ENCODE measurements around the gene KCNMA1.

Gene KCNMA1

DNA sequence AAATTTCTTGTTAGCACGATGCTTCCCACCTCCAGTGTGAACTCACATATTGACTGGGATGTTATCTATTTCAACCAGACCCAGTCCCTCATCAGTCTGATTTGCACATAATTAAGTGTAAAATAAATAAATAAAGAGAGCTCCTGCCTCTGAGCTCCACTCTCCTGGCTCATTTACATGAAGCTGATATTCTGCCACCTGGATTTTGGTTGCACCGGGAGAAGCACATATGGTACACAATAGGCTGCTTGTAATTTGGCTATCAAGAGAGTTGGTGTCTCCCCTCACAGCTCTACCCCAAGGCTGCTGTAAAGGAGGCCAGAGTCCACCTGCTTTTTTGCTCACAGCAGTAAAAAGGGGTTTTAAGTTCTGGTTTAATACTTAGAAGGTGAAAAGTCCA is 610.5 kb downstream of the KCNMA1 start:
- no peak for ATAC-seq
- Mint-ChIP-seq H3K4me3 (no peak overlapping the region), H3K36me3 (no peaks in the 10 kb centered on the region), H3K9me3 (no peaks in the 10 kb centered on the region), H3K27me3 (no peaks in the 10 kb centered on the region), H3K4me1 (no peaks in the 10 kb centered on the region), H3K27ac (no peak overlapping the region)

DNA sequence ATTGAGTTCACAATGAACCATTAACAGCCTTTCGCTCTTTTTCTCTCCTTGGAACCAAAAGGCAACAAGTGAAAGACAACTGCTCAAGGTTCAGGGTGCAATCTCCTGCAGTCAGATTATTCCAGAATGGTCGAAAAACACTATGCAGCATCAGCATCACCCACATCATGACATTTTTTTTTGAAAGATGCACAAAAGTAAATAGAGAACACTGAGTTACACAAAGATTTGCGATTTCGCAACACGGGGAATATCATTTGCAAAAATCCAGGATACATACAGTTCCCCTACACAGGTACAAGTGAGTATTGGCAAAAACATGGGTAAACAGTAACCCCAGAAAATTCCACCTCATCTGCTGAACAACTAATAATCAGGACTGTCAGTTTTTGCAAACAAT is 611.5 kb downstream of the KCNMA1 start:
- H3K27me3 Mint-ChIP-seq: no peaks in the 10 kb centered on the region
- no peaks in the 10 kb centered on the region for H3K4me1 Mint-ChIP-seq
- H3K36me3 Mint-ChIP-seq: no peaks in the 10 kb centered on the region
- no peaks in the 10 kb centered on the region for H3K9me3 Mint-ChIP-seq
- no peak for ATAC-seq
- H3K4me3 Mint-ChIP-seq: no peak overlapping the region
- no peak overlapping the region for H3K27ac Mint-ChIP-seq

GRCh38 chr10:77024461-77024860 is 613.1 kb downstream of the KCNMA1 start:
- no peak overlapping the region for H3K4me3 Mint-ChIP-seq
- no peaks in the 10 kb centered on the region for H3K9me3 Mint-ChIP-seq
- ATAC-seq: no peak
- no peaks in the 10 kb centered on the region for H3K36me3 Mint-ChIP-seq
- no peaks in the 10 kb centered on the region for H3K27me3 Mint-ChIP-seq
- no peaks in the 10 kb centered on the region for H3K4me1 Mint-ChIP-seq
- H3K27ac Mint-ChIP-seq: no peak overlapping the region

- Mint-ChIP-seq H3K36me3 (no peaks in the 10 kb centered on the region), H3K9me3 (no peaks in the 10 kb centered on the region), H3K27ac (no peak overlapping the region), H3K4me3 (no peak overlapping the region), H3K27me3 (no peaks in the 10 kb centered on the region), H3K4me1 (no peaks in the 10 kb centered on the region)
- ATAC-seq: no peak
Measured at GRCh38 chr10:77023396-77023795, 614.2 kb downstream of the KCNMA1 start.

DNA sequence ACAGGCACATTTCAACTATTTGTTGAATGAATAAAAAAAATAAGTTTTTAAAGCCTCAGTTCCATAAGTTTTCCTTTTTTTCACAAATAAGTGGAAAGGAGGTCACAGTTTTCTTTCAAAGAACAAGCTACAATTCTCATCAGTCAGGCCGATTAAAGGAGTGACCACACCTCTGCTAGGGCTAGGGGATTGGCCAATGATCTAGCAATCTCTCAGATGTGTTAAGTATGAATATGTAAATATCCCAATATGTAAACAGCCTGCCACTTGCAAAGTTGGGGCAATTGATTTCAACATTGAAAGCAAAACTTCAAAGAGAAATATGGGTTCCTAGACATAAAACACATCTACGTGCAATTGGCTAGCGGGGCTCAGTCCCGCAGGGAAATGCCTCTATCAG is 614.9 kb downstream of the KCNMA1 start:
- Mint-ChIP-seq H3K36me3 (no peaks in the 10 kb centered on the region), H3K27me3 (no peaks in the 10 kb centered on the region), H3K4me3 (no peak overlapping the region), H3K27ac (no peak overlapping the region), H3K9me3 (no peaks in the 10 kb centered on the region), H3K4me1 (no peaks in the 10 kb centered on the region)
- no peak for ATAC-seq

DNA sequence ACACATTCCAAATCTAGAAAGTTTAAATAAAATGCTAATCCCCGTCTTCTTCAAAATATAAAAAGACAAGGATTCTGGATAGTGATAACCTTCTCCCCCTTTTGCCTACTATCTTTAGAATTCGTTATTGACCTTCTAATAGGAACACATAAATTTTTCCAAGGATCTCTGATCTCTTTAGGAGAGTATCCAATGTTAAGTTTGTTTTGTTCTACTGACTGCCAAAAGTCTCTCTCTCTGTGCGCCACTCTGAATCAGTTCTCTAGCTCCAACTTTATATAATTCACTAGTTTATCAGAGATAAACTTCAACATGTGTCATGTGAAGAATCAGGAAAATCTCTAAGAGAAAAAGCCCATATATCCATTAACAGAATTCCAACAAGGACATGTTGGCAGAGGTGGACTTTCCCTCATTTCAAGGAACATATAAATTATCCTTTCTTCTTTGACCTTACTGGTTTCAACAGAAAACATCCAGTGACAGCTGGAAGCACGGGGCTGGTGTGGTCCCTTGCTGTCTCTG is 615.6 kb downstream of the KCNMA1 start:
- Mint-ChIP-seq H3K9me3 (no peaks in the 10 kb centered on the region), H3K27ac (no peak overlapping the region), H3K27me3 (no peaks in the 10 kb centered on the region), H3K4me1 (no peaks in the 10 kb centered on the region), H3K4me3 (no peak overlapping the region), H3K36me3 (no peaks in the 10 kb centered on the region)
- ATAC-seq: no peak

- Mint-ChIP-seq H3K27me3 (no peaks in the 10 kb centered on the region), H3K9me3 (no peaks in the 10 kb centered on the region), H3K4me1 (no peaks in the 10 kb centered on the region), H3K4me3 (no peak overlapping the region), H3K27ac (no peak overlapping the region), H3K36me3 (no peaks in the 10 kb centered on the region)
- ATAC-seq: no peak
Measured at GRCh38 chr10:77020426-77021040, 617.1 kb downstream of the KCNMA1 start.

- no peaks in the 10 kb centered on the region for H3K4me1 Mint-ChIP-seq
- no peak overlapping the region for H3K4me3 Mint-ChIP-seq
- H3K36me3 Mint-ChIP-seq: no peaks in the 10 kb centered on the region
- no peaks in the 10 kb centered on the region for H3K27me3 Mint-ChIP-seq
- no peak for ATAC-seq
- no peak overlapping the region for H3K27ac Mint-ChIP-seq
- H3K9me3 Mint-ChIP-seq: no peaks in the 10 kb centered on the region
Measured at GRCh38 chr10:77016855-77017254, 620.8 kb downstream of the KCNMA1 start.

GRCh38 chr10:77016278-77016815 is 621.3 kb downstream of the KCNMA1 start:
- Mint-ChIP-seq H3K9me3 (no peaks in the 10 kb centered on the region), H3K4me3 (no peak overlapping the region), H3K27ac (no peak overlapping the region), H3K36me3 (no peaks in the 10 kb centered on the region), H3K27me3 (no peaks in the 10 kb centered on the region), H3K4me1 (no peaks in the 10 kb centered on the region)
- no peak for ATAC-seq

- no peak overlapping the region for H3K4me3 Mint-ChIP-seq
- no peaks in the 10 kb centered on the region for H3K36me3 Mint-ChIP-seq
- H3K9me3 Mint-ChIP-seq: no peaks in the 10 kb centered on the region
- H3K4me1 Mint-ChIP-seq: no peaks in the 10 kb centered on the region
- H3K27ac Mint-ChIP-seq: no peak overlapping the region
- ATAC-seq: no peak
- no peaks in the 10 kb centered on the region for H3K27me3 Mint-ChIP-seq
Measured at GRCh38 chr10:77015360-77015759, 622.2 kb downstream of the KCNMA1 start.

DNA sequence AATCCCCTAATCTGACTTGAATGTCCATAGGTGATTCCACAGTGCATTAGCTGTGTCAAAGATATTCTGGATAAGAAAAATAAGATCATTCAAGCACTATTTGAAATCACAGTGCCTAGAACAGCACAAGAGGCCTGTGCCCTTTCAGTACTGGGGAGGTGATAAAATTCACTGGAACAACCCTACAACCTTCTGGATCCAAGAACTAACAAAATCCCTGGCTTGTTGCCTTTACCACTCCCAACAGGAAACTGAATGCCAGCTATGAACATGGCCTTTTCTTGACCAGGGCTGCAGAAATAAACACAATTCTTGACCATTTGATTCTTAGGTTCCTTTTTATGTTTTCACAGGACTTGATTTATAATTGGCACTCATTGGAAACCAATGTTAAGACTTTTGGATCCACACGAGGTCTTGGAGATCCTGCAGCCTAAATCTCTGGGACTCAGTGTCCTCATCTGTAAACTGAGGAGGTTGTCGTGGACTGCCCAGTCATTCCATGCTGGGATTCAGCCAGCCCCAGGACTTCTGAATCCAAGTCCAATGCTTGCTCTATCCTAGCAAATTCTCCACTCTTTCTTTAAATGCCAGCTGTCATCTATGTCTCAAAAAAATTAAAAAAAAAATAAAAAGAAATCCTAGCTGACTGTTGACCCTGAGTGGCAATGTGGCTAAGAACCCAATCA is 624.7 kb downstream of the KCNMA1 start:
- H3K4me1 Mint-ChIP-seq: peaks cover 4% of the 10 kb centered on the region

DNA sequence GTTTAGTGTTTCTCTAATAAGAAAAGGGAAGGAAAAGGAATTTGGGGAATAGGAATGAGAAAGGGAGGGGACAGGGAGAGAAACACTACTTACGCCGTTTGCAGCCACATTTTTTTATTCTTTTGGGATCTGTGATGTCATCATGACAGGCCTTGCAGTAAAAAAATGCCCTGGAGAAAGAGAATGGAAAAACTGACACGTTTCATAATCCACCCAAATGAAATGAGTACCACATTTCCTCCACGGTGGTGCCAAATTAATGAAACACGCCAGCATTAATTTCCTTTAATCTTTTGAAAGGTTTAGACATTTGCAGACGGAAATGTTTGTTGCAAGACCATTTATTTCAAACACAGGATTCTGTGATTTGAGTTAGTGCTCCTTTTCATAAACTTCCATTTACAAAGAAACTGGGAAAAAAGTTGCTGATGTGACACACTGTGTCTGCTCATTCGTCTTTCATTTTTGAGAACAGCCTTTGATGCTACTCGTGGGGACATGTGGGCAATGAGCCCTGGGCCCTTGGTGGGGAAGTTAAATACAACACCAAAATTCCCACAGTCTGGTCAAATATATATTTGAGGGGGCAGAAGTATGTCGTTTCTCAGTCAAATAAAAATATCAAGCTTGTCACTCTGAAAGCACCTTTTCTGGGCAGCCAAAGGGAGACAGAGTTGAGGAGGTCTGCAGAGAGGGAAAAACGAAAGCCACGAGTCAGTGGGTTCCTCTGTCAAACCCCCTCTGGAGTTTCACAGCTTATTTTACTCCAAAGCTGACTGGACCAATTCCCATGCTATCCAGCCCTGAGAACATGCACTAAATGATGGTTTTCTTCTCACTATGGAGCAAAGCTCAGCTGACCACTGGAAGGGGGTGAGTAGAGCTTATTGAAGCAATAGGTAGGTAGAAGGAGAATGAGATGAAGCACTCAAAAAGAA is 625.5 kb downstream of the KCNMA1 start:
- Mint-ChIP-seq H3K27ac (no peak overlapping the region), H3K9me3 (no peaks in the 10 kb centered on the region), H3K36me3 (no peaks in the 10 kb centered on the region), H3K4me3 (no peak overlapping the region), H3K27me3 (no peaks in the 10 kb centered on the region), H3K4me1 (peaks cover 9% of the 10 kb centered on the region)
- no peak for ATAC-seq

More for the DNA sequence above, 624.7 kb downstream of the KCNMA1 start:
- Mint-ChIP-seq H3K27me3 (no peaks in the 10 kb centered on the region), H3K4me3 (no peak overlapping the region), H3K27ac (no peak overlapping the region), H3K9me3 (no peaks in the 10 kb centered on the region), H3K36me3 (no peaks in the 10 kb centered on the region)
- ATAC-seq: no peak

- Mint-ChIP-seq H3K27me3 (no peaks in the 10 kb centered on the region), H3K36me3 (no peaks in the 10 kb centered on the region), H3K4me1 (peaks cover 9% of the 10 kb centered on the region), H3K9me3 (no peaks in the 10 kb centered on the region), H3K27ac (no peak overlapping the region), H3K4me3 (no peak overlapping the region)
- no peak for ATAC-seq
Measured at GRCh38 chr10:77010430-77010829, 627.2 kb downstream of the KCNMA1 start.

DNA sequence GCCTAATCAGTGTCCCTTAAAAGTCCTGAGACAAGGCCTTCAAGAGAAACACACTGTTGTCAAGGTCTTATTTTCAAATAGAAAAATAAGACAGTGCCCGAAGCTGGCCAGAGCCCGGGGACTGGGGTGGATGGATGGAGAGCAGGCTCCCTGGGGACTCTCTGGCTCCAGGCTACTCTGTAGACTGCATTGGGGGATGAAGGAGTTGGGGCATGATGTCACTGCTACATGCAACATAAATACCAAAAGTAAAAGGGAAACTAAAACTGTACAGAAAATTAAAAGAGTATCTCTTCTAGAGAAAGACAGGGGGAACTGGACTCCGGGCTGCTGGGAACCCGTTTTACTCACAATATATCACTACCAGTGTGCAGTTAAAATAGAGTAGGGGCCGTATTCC is 629.8 kb downstream of the KCNMA1 start:
- H3K36me3 Mint-ChIP-seq: no peaks in the 10 kb centered on the region
- H3K27me3 Mint-ChIP-seq: no peaks in the 10 kb centered on the region
- peaks cover 9% of the 10 kb centered on the region for H3K4me1 Mint-ChIP-seq
- ATAC-seq: no peak
- H3K27ac Mint-ChIP-seq: no peak overlapping the region
- H3K9me3 Mint-ChIP-seq: no peaks in the 10 kb centered on the region
- no peak overlapping the region for H3K4me3 Mint-ChIP-seq

DNA sequence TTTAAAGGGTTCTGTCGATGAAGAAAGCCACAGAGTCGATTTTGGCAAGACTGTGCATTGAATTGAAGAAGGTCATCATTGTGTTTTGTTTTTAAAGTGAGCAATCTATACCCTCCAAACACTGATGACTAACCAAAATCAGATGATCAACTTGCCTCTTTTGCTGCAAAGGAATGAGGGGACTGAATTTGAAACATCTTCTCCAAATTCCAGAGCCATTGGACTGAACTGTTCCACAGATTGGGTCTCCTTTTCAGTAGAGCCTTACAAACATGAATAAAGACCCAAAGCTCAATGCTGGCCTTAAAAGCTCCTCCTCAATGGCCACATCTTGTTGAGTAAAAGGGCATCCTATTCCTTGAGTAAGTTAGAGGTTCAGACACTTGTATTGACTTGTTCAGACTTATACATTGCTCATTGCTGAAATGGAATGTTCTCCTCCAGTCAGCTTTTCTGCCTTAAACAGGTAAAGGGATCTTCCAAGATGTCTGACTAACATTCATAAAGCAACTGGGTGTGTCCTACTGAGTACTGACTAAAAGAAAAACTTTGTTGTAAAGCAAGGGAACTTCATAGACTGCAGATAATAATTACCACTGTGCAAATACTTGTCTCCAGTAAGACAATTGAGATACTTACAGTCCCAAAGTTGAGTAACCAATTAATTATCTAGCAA is 630.6 kb downstream of the KCNMA1 start:
- Mint-ChIP-seq H3K36me3 (no peaks in the 10 kb centered on the region), H3K27me3 (no peaks in the 10 kb centered on the region), H3K4me1 (peaks cover 9% of the 10 kb centered on the region), H3K4me3 (no peak overlapping the region), H3K9me3 (no peaks in the 10 kb centered on the region), H3K27ac (no peak overlapping the region)
- no peak for ATAC-seq
